ENCODE measurements around the gene PLCL2. TPM values are rescaled to one million over a fixed set of nuclear protein-coding genes. Genes with fewer than 3 reads are reported as not detected.

The PLCL2 gene
- total and polyA plus RNA-seq, 2 donors (not counting 1 experiment from before 2014, with no cell fraction given) = 4.0 to 11.9 TPM

DNA sequence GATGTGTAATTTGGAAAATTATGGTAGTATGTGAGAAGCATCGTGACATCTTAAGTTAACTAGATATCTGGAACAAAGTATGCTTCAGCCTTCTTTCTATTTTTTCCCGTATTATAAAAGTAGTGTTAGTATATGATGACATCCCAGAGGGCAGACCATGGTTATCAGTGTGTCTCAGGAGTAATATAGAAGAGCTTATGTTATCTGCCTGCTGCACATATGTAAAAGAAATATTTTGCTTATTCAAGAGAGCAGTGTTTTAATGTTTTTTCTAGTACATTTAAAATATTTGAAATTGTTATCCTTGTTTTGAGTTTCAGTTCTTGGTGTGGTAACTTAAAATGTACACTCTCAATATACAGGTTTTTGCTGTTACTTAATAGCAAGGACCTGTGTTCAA is 24.1 kb downstream of the PLCL2 start:
- peaks cover 9% of the 10 kb centered on the region for H3K4me1 ChIP-seq (ENCODE audit: control insufficient read depth, extremely low read depth, insufficient read depth, low read length)
- H3K4me2 ChIP-seq (ENCODE audit: extremely low read depth, insufficient read depth, low read length) = no peak overlapping the region
- no peaks in the 10 kb centered on the region for H3K79me2 ChIP-seq (ENCODE audit: control insufficient read depth, insufficient read depth, low read length)
- no peaks in the 10 kb centered on the region for H3K9me3 ChIP-seq (ENCODE audit: control insufficient read depth, insufficient read depth, low read depth, low read length)
- H3K27ac ChIP-seq (ENCODE audit: insufficient read depth, low read length) = no peak overlapping the region
- no peak overlapping the region for H3K9ac ChIP-seq (ENCODE audit: insufficient read depth, low read length)
- no peaks in the 10 kb centered on the region for H3K36me3 ChIP-seq (ENCODE audit: control insufficient read depth, insufficient read depth, low read length)
- DNase-seq (ENCODE audit: low read depth in 2 of 2) = no peak
- no peaks in the 10 kb centered on the region for H3K27me3 ChIP-seq (ENCODE audit: control insufficient read depth, insufficient read depth, low read length)
- H3K4me3 ChIP-seq (replicated peaks in 1 of 4; ENCODE audit: control extremely low read depth in 1 of 4, insufficient read depth in 1 of 4, low read depth in 3 of 4, low read length in 4 of 4) = no peak overlapping the region
- TF ChIP-seq CTCF (conservative IDR thresholded peaks at IDR 0.05 in 1 of 2, IDR thresholded peaks at IDR 0.05 in 1 of 2; ENCODE audit: low read depth in 1 of 2, low read length in 2 of 2) = no peak
- no peak for TF ChIP-seq EZH2 (IDR thresholded peaks at IDR 0.05; ENCODE audit: low read length, missing control alignments)
- H4K20me1 ChIP-seq (ENCODE audit: control insufficient read depth, extremely low read depth, insufficient read depth, low read length) = no peaks in the 10 kb centered on the region
- no peak overlapping the region for H2AFZ ChIP-seq (ENCODE audit: low read length)

DNA sequence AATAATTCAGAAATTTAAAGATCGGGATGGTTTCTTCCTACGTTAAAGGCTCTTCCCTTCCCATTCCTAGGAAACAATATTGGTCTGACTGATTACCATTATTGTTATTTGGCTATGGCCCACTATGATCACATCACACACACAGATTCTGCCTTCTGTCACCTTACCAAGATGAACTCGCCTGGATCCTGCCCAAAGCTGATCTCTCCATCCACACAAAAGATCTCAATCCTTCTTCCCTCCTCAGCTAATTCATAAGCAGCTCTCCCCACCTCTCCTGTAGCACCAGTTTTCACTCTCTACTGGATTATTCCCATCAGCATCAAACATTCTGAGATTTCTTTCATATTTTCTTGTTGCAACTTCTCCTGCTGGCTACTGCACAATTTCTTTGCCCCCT is 25.0 kb downstream of the PLCL2 start:
- H4K20me1 ChIP-seq (ENCODE audit: control insufficient read depth, extremely low read depth, insufficient read depth, low read length) = no peaks in the 10 kb centered on the region
- TF ChIP-seq CTCF (conservative IDR thresholded peaks at IDR 0.05 in 1 of 2, IDR thresholded peaks at IDR 0.05 in 1 of 2; ENCODE audit: low read depth in 1 of 2, low read length in 2 of 2) = no peak
- TF ChIP-seq EZH2 (IDR thresholded peaks at IDR 0.05; ENCODE audit: low read length, missing control alignments) = no peak
- no peak overlapping the region for H3K9ac ChIP-seq (ENCODE audit: insufficient read depth, low read length)
- H3K4me1 ChIP-seq (ENCODE audit: control insufficient read depth, extremely low read depth, insufficient read depth, low read length) = peaks cover 9% of the 10 kb centered on the region
- no peaks in the 10 kb centered on the region for H3K36me3 ChIP-seq (ENCODE audit: control insufficient read depth, insufficient read depth, low read length)
- DNase-seq (ENCODE audit: low read depth in 2 of 2) = no peak
- H3K79me2 ChIP-seq (ENCODE audit: control insufficient read depth, insufficient read depth, low read length) = no peaks in the 10 kb centered on the region
- no peak overlapping the region for H2AFZ ChIP-seq (ENCODE audit: low read length)
- H3K9me3 ChIP-seq (ENCODE audit: control insufficient read depth, insufficient read depth, low read depth, low read length) = no peaks in the 10 kb centered on the region
- H3K4me3 ChIP-seq (replicated peaks in 1 of 4; ENCODE audit: control extremely low read depth in 1 of 4, insufficient read depth in 1 of 4, low read depth in 3 of 4, low read length in 4 of 4) = no peak overlapping the region
- H3K27me3 ChIP-seq (ENCODE audit: control insufficient read depth, insufficient read depth, low read length) = no peaks in the 10 kb centered on the region
- H3K27ac ChIP-seq (ENCODE audit: insufficient read depth, low read length) = no peak overlapping the region
- H3K4me2 ChIP-seq (ENCODE audit: extremely low read depth, insufficient read depth, low read length) = no peak overlapping the region

DNA sequence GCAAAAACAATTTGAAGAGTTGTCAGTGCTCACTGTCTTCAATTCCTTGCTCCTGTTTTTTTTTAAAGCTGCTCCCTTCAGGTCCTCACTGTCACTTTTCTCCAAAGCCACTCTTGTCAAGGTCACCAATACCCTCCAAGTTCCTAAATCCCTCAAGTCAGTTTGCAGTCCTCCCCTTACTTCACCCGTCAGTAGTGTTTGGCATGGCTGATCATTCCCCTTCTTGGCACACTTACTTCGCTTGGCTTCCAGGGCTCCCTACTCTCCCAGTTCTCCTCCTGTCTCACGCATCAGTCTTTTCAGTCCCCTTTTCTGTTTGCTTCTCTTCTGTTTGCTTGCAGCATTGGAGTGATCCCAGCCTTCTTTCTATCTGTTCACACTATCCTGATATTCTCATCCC is 25.5 kb downstream of the PLCL2 start:
- Histone ChIP-seq H3K27me3 (ENCODE audit: control insufficient read depth, insufficient read depth, low read length) (no peaks in the 10 kb centered on the region), H3K9me3 (ENCODE audit: control insufficient read depth, insufficient read depth, low read depth, low read length) (no peaks in the 10 kb centered on the region), H4K20me1 (ENCODE audit: control insufficient read depth, extremely low read depth, insufficient read depth, low read length) (no peaks in the 10 kb centered on the region), H3K4me1 (ENCODE audit: control insufficient read depth, extremely low read depth, insufficient read depth, low read length) (peaks cover 9% of the 10 kb centered on the region), H3K9ac (ENCODE audit: insufficient read depth, low read length) (no peak overlapping the region), H3K36me3 (ENCODE audit: control insufficient read depth, insufficient read depth, low read length) (no peaks in the 10 kb centered on the region), H3K27ac (ENCODE audit: insufficient read depth, low read length) (no peak overlapping the region), H2AFZ (ENCODE audit: low read length) (no peak overlapping the region), H3K4me2 (ENCODE audit: extremely low read depth, insufficient read depth, low read length) (no peak overlapping the region), H3K4me3 (replicated peaks in 1 of 4; ENCODE audit: control extremely low read depth in 1 of 4, insufficient read depth in 1 of 4, low read depth in 3 of 4, low read length in 4 of 4) (no peak overlapping the region), H3K79me2 (ENCODE audit: control insufficient read depth, insufficient read depth, low read length) (no peaks in the 10 kb centered on the region)
- DNase-seq (ENCODE audit: low read depth in 2 of 2) = no peak
- TF ChIP-seq CTCF (conservative IDR thresholded peaks at IDR 0.05 in 1 of 2, IDR thresholded peaks at IDR 0.05 in 1 of 2; ENCODE audit: low read depth in 1 of 2, low read length in 2 of 2) = no peak
- no peak for TF ChIP-seq EZH2 (IDR thresholded peaks at IDR 0.05; ENCODE audit: low read length, missing control alignments)
